ENCODE data around the gene PEAK1.

DNA sequence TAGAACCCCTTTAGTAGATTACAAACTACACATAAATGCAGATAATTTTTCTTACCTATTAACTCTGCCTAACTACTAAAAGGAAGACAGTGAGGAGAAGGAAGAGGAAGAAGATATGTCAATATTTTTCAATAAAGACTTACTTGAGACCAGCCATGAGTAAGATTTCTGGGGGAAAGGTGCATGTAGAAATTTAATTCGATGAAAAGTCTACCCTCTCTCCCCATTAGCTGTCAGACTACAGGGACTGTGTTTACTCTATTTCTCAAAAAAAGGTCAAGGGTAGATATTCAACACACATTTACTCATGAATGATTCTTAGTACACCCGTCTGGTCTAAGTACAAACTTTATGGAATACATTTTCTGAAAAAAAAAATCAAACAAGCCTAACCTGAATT is 355.8 kb downstream of the PEAK1 start:
- TF ChIP-seq, protein P1, sequence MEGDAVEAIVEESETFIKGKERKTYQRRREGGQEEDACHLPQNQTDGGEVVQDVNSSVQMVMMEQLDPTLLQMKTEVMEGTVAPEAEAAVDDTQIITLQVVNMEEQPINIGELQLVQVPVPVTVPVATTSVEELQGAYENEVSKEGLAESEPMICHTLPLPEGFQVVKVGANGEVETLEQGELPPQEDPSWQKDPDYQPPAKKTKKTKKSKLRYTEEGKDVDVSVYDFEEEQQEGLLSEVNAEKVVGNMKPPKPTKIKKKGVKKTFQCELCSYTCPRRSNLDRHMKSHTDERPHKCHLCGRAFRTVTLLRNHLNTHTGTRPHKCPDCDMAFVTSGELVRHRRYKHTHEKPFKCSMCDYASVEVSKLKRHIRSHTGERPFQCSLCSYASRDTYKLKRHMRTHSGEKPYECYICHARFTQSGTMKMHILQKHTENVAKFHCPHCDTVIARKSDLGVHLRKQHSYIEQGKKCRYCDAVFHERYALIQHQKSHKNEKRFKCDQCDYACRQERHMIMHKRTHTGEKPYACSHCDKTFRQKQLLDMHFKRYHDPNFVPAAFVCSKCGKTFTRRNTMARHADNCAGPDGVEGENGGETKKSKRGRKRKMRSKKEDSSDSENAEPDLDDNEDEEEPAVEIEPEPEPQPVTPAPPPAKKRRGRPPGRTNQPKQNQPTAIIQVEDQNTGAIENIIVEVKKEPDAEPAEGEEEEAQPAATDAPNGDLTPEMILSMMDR (conservative IDR thresholded peaks at IDR 0.05; ENCODE audit: low read depth, low read length), result no peak
- TF ChIP-seq EZH2phosphoT487 (IDR thresholded peaks at IDR 0.05; ENCODE audit: borderline replicate concordance, low read length) (no peak), EZH2 (IDR thresholded peaks at IDR 0.05; ENCODE audit: low read length, unreplicated experiment) (no peak)

All from PC-3 (cell line).